ENCODE results near the gene LIMA1.
"Not testable (repeated sequence)": the region's sequence is repeated elsewhere in the genome, so short reads cannot be mapped to it uniquely, and the experiment has no call there.

- TF ChIP-seq, protein P1, sequence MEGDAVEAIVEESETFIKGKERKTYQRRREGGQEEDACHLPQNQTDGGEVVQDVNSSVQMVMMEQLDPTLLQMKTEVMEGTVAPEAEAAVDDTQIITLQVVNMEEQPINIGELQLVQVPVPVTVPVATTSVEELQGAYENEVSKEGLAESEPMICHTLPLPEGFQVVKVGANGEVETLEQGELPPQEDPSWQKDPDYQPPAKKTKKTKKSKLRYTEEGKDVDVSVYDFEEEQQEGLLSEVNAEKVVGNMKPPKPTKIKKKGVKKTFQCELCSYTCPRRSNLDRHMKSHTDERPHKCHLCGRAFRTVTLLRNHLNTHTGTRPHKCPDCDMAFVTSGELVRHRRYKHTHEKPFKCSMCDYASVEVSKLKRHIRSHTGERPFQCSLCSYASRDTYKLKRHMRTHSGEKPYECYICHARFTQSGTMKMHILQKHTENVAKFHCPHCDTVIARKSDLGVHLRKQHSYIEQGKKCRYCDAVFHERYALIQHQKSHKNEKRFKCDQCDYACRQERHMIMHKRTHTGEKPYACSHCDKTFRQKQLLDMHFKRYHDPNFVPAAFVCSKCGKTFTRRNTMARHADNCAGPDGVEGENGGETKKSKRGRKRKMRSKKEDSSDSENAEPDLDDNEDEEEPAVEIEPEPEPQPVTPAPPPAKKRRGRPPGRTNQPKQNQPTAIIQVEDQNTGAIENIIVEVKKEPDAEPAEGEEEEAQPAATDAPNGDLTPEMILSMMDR (IDR thresholded peaks at IDR 0.05 in 4 of 5, conservative IDR thresholded peaks at IDR 0.05 in 1 of 5): not testable (repeated sequence)
- TF ChIP-seq POLR2A (IDR thresholded peaks at IDR 0.05): not testable (repeated sequence)
Measured at GRCh38 chr12:50324077-50324476, 40.8 kb upstream of the LIMA1 start.

Measured in gastrocnemius medialis (tissue), 4 donors.